HG03175 (cell line): ENCODE measurements around the gene PCDHGC3.
A peak's percentile ranks its signal among the peaks of the same experiment; 100 is the strongest.
"Not testable (repeated sequence)": the region's sequence is repeated elsewhere in the genome, so short reads cannot be mapped to it uniquely, and the experiment has no call there.

Experiments
- ATAC-seq: cut with Tn5 transposase; IDR thresholded peaks from one replicate; pipeline ENCODE4 v1.9.1; 2021; ENCODE audit warnings: mild to moderate bottlenecking, moderate library complexity; ENCODE audit not compliant: unreplicated experiment

Gene PCDHGC3

DNA sequence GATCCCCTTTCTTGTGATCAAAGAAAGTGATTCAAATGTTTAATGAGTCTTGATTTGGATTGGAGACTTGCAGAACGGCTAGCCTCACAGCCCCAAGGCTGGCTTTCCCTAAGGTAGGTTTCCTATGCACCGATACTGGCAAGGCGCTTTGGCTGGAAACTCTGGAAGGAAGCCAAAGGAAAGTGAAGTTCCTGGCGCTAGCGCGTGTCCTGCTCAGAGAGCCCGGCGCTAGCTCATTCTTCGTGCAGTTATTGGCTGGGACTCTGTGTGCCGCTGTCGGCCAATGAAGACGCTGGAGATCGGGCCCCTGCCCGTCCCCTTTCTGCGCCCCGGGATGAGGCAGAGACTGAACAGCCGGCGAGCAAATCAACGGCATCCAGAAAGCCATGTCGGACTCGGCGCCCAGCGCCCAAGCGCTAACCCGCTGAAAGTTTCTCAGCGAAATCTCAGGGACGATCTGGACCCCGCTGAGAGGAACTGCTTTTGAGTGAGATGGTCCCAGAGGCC is at the start of gene PCDHGC3:
Gene PCDHGC3 (plus strand): TSS at position 342 of the 507 bp plus-strand sequence. CDS start 151 bp downstream, at position 493.
- peak; percentile 96 for ATAC-seq

DNA sequence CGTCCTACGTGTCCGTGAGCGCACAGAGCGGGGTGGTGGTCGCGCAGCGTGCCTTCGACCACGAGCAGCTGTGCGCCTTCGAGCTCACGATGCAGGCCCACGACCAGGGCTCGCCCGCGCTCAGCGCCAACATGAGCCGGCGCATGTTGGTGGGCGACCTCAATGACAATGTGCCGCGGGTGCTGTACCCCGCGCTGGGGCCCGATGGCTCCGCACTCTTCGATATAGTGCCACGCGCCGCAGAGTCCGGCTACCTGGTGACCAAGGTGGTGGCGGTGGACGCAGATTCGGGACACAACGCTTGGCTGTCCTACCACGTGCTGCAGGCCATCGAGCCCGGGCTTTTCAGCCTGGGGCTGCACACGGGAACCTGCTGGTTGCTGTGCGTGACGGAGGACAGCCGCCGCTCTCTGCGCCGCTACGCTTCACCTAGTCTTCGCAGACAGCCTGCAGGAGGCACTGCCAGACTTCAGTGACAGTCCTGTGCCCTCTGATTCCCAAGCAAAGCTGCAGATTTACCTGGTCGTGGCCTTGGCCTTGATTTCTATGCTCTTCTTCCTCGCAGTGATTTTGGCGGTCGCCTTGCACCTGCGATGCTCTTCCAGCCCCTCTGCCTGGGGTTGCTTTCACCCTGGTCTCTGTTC is 47.9 kb upstream of the PCDHGC3 start:
- ATAC-seq = no peak

DNA sequence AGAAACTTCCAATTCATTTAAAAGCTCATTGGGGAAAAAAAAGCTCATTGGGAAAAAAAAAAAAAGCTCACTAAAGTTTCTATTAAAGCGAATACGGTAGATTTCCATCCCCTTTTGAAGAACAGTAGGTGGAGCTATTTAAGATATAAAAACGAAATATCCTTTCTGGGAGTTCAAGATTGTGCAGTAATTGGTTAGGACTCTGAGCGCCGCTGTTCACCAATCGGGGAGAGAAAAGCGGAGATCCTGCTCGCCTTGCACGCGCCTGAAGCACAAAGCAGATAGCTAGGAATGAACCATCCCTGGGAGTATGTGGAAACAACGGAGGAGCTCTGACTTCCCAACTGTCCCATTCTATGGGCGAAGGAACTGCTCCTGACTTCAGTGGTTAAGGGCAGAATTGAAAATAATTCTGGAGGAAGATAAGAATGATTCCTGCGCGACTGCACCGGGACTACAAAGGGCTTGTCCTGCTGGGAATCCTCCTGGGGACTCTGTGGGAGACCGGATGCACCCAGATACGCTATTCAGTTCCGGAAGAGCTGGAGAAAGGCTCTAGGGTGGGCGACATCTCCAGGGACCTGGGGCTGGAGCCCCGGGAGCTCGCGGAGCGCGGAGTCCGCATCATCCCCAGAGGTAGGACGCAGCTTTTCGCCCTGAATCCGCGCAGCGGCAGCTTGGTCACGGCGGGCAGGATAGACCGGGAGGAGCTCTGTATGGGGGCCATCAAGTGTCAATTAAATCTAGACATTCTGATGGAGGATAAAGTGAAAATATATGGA is 45.2 kb upstream of the PCDHGC3 start, which contains the start of gene PCDHGA12:
Gene PCDHGA12 (plus strand): TSS at position 176 of the 782 bp plus-strand sequence. CDS start 253 bp downstream, at position 429.
- peak; percentile 92 for ATAC-seq

DNA sequence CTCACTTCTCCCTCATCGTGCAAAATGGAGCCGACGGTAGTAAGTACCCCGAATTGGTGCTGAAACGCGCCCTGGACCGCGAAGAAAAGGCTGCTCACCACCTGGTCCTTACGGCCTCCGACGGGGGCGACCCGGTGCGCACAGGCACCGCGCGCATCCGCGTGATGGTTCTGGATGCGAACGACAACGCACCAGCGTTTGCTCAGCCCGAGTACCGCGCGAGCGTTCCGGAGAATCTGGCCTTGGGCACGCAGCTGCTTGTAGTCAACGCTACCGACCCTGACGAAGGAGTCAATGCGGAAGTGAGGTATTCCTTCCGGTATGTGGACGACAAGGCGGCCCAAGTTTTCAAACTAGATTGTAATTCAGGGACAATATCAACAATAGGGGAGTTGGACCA is 44.5 kb upstream of the PCDHGC3 start:
- ATAC-seq = no peak

DNA sequence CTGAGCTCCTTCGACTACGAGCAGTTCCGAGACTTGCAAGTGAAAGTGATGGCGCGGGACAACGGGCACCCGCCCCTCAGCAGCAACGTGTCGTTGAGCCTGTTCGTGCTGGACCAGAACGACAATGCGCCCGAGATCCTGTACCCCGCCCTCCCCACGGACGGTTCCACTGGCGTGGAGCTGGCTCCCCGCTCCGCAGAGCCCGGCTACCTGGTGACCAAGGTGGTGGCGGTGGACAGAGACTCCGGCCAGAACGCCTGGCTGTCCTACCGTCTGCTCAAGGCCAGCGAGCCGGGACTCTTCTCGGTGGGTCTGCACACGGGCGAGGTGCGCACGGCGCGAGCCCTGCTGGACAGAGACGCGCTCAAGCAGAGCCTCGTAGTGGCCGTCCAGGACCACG is 43.5 kb upstream of the PCDHGC3 start:
- ATAC-seq = not testable (repeated sequence)

DNA sequence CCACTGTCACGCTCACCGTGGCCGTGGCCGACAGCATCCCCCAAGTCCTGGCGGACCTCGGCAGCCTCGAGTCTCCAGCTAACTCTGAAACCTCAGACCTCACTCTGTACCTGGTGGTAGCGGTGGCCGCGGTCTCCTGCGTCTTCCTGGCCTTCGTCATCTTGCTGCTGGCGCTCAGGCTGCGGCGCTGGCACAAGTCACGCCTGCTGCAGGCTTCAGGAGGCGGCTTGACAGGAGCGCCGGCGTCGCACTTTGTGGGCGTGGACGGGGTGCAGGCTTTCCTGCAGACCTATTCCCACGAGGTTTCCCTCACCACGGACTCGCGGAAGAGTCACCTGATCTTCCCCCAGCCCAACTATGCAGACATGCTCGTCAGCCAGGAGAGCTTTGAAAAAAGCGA is 43.0 kb upstream of the PCDHGC3 start:
- ATAC-seq = not testable (repeated sequence)

DNA sequence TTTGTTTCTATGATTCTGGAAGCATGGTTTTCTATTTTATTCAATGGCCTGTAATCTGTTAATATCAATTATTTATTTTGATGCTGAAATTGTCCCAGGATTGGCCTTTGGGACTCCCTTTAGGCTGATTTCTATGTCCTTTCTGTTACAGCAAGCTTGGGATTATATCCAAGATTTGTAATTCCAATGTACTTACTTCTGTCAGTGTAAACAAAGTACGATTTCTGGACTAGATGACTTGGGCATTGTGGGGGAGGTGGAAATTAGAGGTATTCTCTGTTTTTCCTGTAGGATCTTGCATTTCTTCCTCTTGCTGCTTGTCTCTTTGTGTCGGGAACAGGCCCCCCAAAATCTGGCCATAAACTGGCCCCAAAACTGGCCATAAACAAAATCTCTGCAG is 41.8 kb upstream of the PCDHGC3 start:
- no peak for ATAC-seq

DNA sequence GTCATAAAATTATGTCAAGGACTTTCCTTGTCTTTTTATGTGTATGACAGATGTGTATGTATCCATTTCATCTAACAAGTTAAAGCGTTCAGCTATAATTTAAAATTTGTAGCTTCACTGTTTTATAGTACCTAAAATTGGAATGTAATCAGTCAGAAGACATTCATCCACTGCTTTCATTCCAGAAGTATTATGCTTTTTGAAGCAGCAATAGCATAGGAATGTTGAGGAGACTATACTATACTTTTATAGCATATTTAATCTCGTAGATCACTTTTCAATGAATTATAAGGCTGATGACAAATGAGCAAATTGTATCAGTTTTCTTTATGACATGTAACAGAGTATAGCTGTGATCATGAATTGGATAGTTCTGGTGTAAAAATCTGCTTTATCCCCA is 38.5 kb upstream of the PCDHGC3 start:
- ATAC-seq = no peak

DNA sequence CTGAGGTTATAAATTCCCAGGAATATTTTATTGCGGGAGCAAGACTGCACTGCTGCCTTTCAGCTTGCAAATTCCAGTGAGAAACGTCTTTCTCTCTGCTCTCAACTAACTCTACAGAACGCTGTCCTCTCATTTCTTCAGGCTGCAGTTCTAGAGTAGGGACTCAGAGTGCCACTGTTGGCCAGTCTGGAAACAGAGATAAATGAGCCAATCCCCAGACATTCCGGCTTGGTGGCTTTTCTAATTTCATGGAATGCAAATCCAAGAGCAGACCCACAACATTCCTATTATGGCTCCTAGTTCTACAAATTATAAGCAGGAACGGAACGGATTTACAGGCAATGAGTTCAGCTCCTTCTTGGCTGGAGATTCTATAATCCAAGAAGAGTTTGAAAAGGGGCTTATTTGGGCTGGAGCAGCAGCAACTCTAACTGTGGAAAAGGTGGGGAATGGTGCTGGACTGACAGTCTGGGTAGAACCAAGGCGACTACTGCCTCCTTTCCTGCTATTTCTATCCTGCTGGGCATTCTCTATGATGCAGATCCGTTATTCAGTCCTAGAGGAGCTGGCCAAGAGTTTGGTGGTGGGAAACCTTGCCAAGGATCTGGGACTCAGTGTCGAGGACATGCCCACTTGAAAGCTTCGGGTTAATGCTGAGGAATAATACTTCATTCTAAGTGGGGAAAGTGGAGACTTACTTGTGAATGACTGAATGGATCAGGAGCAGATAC is 36.2 kb upstream of the PCDHGC3 start:
- no peak for ATAC-seq

DNA sequence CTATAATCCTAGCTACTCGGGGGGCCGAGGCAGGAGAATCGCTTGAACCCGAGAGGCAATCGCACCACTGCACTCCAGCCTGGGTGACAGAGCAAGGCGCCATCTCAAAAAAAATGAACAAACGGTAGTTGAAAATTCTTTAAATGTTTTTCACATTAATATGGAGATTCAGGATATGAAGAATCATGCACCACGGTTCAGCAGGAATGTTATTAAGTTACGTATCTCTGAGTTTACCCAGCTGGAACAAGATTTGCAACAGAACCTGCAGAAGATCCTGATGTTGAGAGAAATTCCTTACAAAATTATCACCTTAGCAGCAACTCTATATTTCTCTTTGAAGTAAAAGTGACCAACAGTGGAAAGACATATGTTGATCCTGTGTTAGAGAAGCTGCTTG is 35.4 kb upstream of the PCDHGC3 start:
- no peak for ATAC-seq

DNA sequence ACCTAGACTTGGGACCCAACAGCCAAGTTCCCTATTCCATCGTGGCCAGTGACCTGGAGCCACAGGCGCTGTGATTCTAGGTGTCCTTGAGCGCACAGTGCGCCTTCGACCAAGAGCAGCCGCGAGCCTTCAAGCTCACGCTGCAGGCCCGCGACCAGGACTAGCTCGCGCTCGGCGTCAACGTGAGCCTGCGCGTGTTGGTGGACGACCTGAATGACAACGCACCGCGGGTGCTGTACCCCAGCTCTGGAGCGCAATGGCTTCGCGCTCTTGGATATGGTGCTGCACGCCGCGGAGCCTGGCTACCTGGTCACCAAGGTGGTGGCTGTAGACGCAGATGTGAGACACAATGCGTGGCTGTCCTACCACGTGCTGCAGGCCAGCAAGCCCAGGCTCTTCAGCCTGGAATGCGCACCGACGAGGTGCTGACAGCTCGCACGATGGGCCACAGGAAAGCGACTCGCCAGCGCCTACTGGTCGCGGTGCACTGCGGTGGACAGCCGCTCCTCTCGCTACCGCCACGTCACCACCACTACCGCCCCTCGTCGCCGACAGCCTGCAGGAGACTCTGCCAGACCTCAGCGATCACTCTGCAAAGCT is 34.1 kb upstream of the PCDHGC3 start:
- ATAC-seq = no peak

DNA sequence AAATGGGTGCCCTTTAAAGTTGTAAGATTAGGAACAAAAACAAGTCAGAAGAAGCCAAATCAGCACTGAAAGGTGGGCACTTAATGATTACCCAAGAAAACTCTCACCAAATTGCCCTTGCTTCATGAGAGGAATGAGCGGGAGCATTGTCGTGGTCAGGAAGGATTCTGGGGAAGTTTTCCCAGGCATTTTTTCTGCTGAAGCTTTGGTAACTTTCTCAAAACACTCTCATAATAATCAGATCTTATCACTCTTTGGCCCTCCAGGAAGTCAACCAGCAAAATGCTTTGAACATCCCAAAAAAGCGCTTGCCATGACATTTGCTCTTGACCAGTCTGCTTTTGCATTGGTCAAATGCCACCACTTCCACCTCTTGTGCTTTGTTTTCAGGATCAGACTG is 10.4 kb upstream of the PCDHGC3 start:
- no peak for ATAC-seq

DNA sequence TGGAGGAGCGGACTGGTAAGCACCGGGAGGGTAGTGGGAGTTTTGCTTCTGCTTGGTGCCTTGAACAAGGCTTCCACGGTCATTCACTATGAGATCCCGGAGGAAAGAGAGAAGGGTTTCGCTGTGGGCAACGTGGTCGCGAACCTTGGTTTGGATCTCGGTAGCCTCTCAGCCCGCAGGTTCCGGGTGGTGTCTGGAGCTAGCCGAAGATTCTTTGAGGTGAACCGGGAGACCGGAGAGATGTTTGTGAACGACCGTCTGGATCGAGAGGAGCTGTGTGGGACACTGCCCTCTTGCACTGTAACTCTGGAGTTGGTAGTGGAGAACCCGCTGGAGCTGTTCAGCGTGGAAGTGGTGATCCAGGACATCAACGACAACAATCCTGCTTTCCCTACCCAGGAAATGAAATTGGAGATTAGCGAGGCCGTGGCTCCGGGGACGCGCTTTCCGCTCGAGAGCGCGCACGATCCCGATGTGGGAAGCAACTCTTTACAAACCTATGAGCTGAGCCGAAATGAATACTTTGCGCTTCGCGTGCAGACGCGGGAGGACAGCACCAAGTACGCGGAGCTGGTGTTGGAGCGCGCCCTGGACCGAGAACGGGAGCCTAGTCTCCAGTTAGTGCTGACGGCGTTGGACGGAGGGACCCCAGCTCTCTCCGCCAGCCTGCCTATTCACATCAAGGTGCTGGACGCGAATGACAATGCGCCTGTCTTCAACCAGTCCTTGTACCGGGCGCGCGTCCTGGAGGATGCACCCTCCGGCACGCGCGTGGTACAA is 556 bp downstream of the PCDHGC3 start:
- ATAC-seq = peak; percentile 24

DNA sequence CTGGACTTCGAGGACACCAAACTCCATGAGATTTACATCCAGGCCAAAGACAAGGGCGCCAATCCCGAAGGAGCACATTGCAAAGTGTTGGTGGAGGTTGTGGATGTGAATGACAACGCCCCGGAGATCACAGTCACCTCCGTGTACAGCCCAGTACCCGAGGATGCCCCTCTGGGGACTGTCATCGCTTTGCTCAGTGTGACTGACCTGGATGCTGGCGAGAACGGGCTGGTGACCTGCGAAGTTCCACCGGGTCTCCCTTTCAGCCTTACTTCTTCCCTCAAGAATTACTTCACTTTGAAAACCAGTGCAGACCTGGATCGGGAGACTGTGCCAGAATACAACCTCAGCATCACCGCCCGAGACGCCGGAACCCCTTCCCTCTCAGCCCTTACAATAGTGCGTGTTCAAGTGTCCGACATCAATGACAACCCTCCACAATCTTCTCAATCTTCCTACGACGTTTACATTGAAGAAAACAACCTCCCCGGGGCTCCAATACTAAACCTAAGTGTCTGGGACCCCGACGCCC is 1.3 kb downstream of the PCDHGC3 start:
- ATAC-seq = no peak

DNA sequence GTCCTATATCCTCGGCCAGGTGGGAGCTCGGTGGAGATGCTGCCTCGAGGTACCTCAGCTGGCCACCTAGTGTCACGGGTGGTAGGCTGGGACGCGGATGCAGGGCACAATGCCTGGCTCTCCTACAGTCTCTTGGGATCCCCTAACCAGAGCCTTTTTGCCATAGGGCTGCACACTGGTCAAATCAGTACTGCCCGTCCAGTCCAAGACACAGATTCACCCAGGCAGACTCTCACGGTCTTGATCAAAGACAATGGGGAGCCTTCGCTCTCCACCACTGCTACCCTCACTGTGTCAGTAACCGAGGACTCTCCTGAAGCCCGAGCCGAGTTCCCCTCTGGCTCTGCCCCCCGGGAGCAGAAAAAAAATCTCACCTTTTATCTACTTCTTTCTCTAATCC is 2.0 kb downstream of the PCDHGC3 start:
- ATAC-seq = no peak

DNA sequence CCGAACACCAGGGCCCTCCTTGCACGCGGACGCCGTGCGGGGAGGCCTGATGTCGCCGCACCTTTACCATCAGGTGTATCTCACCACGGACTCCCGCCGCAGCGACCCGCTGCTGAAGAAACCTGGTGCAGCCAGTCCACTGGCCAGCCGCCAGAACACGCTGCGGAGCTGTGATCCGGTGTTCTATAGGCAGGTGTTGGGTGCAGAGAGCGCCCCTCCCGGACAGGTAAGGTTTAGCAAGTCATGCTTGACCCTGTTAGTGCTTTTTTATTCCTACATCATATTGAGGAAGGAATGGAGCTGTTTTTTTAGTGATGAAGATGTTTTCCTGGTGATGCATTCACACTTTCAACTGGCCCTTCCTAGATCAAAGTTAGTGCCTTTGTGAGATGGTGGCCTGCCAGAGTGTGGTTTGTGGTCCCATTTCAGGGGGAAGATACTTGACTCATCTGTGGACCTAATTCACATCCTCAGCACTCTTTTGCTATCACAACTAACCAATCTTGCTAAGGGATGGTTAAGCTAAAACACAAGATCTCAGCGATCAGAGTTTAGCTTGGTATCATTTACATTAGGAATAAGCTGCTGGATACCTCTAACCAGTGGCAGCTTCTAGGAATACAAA is 2.7 kb downstream of the PCDHGC3 start:
- no peak for ATAC-seq

DNA sequence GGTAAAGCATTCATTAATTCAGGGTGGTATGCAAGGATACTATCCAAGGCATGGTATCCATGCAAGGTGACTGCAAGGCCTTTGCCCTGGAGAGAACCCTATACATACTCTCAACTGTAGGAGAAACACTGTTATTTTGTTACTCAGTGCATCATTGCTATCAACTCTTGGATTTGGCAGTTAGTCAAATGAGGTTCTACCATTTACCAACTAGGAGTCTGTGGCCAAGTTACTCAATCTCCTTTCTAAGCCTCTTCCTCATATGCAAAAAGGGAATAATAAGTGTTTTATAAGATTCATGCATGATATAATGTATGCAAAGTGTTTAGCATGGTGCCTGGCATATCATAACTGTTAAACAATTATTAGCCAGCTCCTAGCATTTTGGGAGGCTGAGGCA is 4.0 kb downstream of the PCDHGC3 start:
- ATAC-seq = no peak

DNA sequence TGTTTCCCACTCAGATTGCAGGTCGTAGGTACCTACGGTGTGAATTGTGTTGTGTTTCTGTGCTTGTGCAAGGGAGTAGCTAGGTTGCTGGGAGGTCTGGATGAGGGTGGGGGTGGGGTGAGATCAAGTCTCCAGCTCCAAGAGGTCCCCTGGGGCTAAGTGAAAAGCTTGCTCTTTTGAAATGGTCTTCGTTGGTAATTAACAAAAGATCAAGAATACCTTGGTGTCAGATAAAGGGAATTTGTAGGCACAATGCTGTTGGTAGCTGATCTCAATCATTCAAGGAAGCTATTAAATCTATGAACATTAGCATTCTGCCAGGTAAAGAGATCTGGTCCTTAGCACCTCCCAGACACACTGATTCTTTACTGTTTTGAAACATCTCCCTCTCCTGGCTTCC is 8.1 kb downstream of the PCDHGC3 start:
- ATAC-seq = no peak

DNA sequence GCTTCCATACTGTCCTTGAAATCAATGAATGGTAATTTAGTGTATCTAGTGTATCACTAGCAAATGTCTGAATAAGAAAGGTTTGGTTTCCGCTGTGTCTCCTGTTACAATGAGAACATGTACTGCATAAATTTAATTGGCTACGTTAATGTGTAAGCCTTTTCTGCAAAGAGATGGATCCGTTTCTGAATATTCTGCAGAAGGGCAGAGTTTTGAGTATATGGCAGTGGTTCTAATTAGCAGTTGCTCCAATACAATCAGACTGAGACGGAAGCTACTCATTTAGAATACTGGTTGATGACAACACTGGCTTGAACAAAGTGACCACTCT is 8.5 kb downstream of the PCDHGC3 start:
- no peak for ATAC-seq
